HepG2 (cell line): ENCODE results near the gene RANBP17.

Experiments
- PBX2 ChIP-seq: IDR thresholded peaks from 2 replicates; pipeline ENCODE4 v1.6.1; 2016; ENCODE audit warnings: control low read depth
- TFDP1 ChIP-seq: IDR thresholded peaks from 2 replicates; pipeline ENCODE4 v1.6.1; 2016; ENCODE audit warnings: missing compliant biosample characterization, missing genetic modification reagents, borderline replicate concordance
- ZBTB20 ChIP-seq: sonication (generic); formaldehyde crosslinking; IDR thresholded peaks from 2 replicates; pipeline ENCODE4 v1.8.1; 2023; ENCODE audit warnings: missing genetic modification reagents, low read depth, mild to moderate bottlenecking, borderline replicate concordance

GRCh38 chr5:171336521-171337209 lies 474.8 kb downstream of the RANBP17 start:
- TF ChIP-seq PBX2 (no peak), ZBTB20 (CRISPR knock-in tag) (no peak), TFDP1 (CRISPR knock-in tag) (no peak)
